ENCODE results near the gene RTKN.
"Not testable (repeated sequence)": the region's sequence is repeated elsewhere in the genome, so short reads cannot be mapped to it uniquely, and the experiment has no call there.

DNA sequence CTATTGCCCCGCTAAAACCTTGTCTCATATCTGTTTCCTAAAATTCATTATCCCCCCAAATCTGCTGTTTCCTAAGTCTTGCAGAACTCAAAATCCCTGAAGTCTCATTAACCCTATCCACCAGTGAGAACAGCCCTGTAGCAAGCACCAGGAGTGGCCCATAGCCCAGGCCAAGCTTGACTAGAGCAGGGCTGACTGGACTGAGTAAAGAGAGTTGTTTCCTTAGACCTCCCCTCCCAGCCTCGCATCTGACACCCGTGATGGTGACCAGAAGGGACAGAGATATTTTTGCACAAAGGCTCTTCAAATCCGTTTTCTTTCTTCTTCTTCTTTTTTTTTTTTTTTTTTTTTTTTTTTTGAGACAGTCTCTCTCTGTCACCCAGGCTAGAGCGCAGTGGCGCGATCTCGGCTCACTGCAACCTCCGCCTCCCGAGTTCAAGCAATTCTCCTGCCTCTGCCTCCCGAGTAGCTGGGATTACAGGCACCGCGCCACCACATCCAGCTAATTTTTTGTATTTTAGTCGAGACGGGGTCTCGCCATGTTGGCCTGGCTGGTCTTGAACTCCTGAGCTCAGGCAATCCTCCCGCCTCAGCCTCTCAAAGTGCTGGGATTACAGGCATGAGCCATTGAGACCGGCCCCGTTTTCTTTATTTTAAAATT is 21.2 kb downstream of the RTKN start:
- TF ChIP-seq OSR1 (CRISPR knock-in tag; IDR thresholded peaks at IDR 0.05); ZFP3 (CRISPR knock-in tag; IDR thresholded peaks at IDR 0.05); ZNF70 (CRISPR knock-in tag; IDR thresholded peaks at IDR 0.05); PPARA (CRISPR knock-in tag; IDR thresholded peaks at IDR 0.05; ENCODE audit: borderline replicate concordance); ARNTL (CRISPR knock-in tag; IDR thresholded peaks at IDR 0.05; ENCODE audit: borderline replicate concordance, low read depth); ZFP30 (CRISPR knock-in tag; IDR thresholded peaks at IDR 0.05); ZC3H10 (CRISPR knock-in tag; IDR thresholded peaks at IDR 0.05); ZNF565 (CRISPR knock-in tag; conservative IDR thresholded peaks at IDR 0.05; ENCODE audit: low read depth): not testable (repeated sequence)
- TF ChIP-seq, protein P1, sequence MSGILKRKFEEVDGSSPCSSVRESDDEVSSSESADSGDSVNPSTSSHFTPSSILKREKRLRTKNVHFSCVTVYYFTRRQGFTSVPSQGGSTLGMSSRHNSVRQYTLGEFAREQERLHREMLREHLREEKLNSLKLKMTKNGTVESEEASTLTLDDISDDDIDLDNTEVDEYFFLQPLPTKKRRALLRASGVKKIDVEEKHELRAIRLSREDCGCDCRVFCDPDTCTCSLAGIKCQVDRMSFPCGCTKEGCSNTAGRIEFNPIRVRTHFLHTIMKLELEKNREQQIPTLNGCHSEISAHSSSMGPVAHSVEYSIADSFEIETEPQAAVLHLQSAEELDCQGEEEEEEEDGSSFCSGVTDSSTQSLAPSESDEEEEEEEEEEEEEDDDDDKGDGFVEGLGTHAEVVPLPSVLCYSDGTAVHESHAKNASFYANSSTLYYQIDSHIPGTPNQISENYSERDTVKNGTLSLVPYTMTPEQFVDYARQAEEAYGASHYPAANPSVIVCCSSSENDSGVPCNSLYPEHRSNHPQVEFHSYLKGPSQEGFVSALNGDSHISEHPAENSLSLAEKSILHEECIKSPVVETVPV (CRISPR knock-in tag; IDR thresholded peaks at IDR 0.05), result not testable (repeated sequence)
